Natural killer cell (primary cell): Measurements from ENCODE around the gene TIAM1. TPM values are rescaled to one million over a fixed set of nuclear protein-coding genes. Genes with fewer than 3 reads are reported as not detected.

Experiments
- ATAC-seq, 3 donors: fragments of 150-1000 bp in 2 of 3; fragments of 200-7000 bp in 1 of 3; cut with Tn5 transposase; 1 replicate in 1 of 3; 2 replicates in 2 of 3; pipeline ENCODE4 v1.10.0; 2021; ENCODE audit warnings: mild to moderate bottlenecking in 2 of 3, moderate library complexity in 2 of 3
- DNase-seq, 2 donors: peaks; one replicate each; pipeline versions ENCODE4 v3.0.0 to v3.0.0-alpha.2; 2013 to 2021; ENCODE audit warnings: mixed read lengths in 1 of 2
- H3K27ac ChIP-seq: one replicate; pipeline ENCODE4 v1.5.1; 2013; ENCODE audit warnings: mild to moderate bottlenecking, low read length
- H3K27me3 ChIP-seq: one replicate; pipeline ENCODE4 v1.6.1; 2013; ENCODE audit warnings: low read length; ENCODE audit not compliant: control insufficient read depth, insufficient read depth
- H3K36me3 ChIP-seq: one replicate; pipeline ENCODE4 v1.6.1; 2013; ENCODE audit warnings: low read length; ENCODE audit not compliant: control insufficient read depth, insufficient read depth
- H3K4me1 ChIP-seq: one replicate; pipeline ENCODE4 v1.6.1; 2013; ENCODE audit warnings: low read length; ENCODE audit not compliant: control insufficient read depth, insufficient read depth
- H3K4me3 ChIP-seq: one replicate; pipeline ENCODE4 v1.5.1; 2013; ENCODE audit warnings: low read length
- H3K9me3 ChIP-seq: one replicate; pipeline ENCODE4 v1.6.1; 2013; ENCODE audit warnings: low read length; ENCODE audit not compliant: control insufficient read depth, insufficient read depth
- H3K27ac Mint-ChIP-seq, 2 donors: one replicate each; pipeline ENCODE4 v1.8.0; 2022; ENCODE audit warnings: mild to moderate bottlenecking in 2 of 2, mixed read lengths in 2 of 2, moderate library complexity in 1 of 2
- H3K27me3 Mint-ChIP-seq, 2 donors: one replicate each; pipeline ENCODE4 v1.8.0; 2022; ENCODE audit warnings: low read depth in 2 of 2, mixed read lengths in 2 of 2
- H3K36me3 Mint-ChIP-seq: one replicate; pipeline ENCODE4 v1.8.0; 2022; ENCODE audit warnings: mixed read lengths
- H3K4me1 Mint-ChIP-seq, 2 donors: one replicate each; pipeline ENCODE4 v1.8.0; 2022; ENCODE audit warnings: mixed read lengths in 2 of 2
- H3K4me3 Mint-ChIP-seq: one replicate; pipeline ENCODE4 v1.8.0; 2022; ENCODE audit warnings: mild to moderate bottlenecking, moderate library complexity, mixed read lengths
- H3K9me3 Mint-ChIP-seq, 2 donors: one replicate each; pipeline ENCODE4 v1.8.0; 2022; ENCODE audit warnings: mixed read lengths in 2 of 2
- CTCF ChIP-seq: fragments of 200-600 bp; IDR thresholded peaks from one replicate; pipeline ENCODE4 v1.8.0; 2022; ENCODE audit warnings: antibody characterized with exemption
- WGBS: methylation state at CpG from one replicate; pipeline ENCODE4 v1.1.7; 2013; ENCODE audit warnings: missing lambda C conversion rate; ENCODE audit not compliant: insufficient coverage; 5-methylcytosine and 5-hydroxymethylcytosine counted together
- intact Hi-C: fragments of 100-400 bp; cut with micrococcal nuclease; formaldehyde crosslinking; loops from one replicate; pipeline ENCODE4 v1.14.2; 2022
- total RNA-seq, 4 donors: library from RNA; stranded (reverse); fragments of 120-200 nt in 1 of 4; gene quantifications; one replicate each; pipeline versions ENCODE4 v1.2.3 to v1.2.4, GENCODE V29; 2013 to 2022

Gene TIAM1
- total RNA-seq, 3 donors from 2014 or later (not counting 1 experiment from before 2014, with no cell fraction given): 19.1 to 32.3 (median 19.4) TPM

- Mint-ChIP-seq H3K4me3 (no peak overlapping the region), H3K27me3 (peaks cover 26 to 30% of the 10 kb centered on the region in 2 donors), H3K36me3 (peaks cover 7% of the 10 kb centered on the region), H3K27ac (no peak overlapping the region), H3K4me1 (peaks cover 21 to 31% of the 10 kb centered on the region in 2 donors), H3K9me3 (no peaks in the 10 kb centered on the region)
- H3K4me3 ChIP-seq: no peak overlapping the region
- ATAC-seq: no peak
- intact Hi-C loops: no loop called here
- no peak for DNase-seq
- no peaks in the 10 kb centered on the region for H3K27me3 ChIP-seq
- H3K4me1 ChIP-seq: peaks cover 17% of the 10 kb centered on the region
- 93% methylated on average over 4 of the region's 5 CpGs for WGBS
- TF ChIP-seq CTCF: no peak
- no peaks in the 10 kb centered on the region for H3K9me3 ChIP-seq
- peaks cover 13% of the 10 kb centered on the region for H3K36me3 ChIP-seq
- H3K27ac ChIP-seq: no peak overlapping the region
Observed at GRCh38 chr21:31128234-31128633, 215.8 kb downstream of the TIAM1 start.

DNA sequence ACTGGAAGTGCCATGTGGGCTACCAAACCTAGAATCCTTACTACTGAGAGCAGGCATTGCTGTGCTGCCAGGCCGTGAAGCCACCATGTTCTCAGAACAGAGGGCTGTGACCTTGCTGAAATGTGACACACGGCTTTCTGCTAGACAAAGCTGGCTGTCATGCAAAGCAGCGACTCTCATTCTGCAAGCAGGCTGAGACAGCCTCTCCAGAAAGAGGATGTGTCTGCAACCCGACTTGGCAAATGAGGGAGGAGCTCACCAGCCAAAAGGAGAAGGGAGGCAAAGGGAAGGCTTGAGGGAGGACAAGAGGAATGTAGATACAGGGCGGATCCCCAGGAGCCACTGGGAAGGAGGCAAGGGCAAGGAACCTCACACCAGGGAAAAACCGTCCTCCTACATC is 220.1 kb downstream of the TIAM1 start:
- ATAC-seq (no peak), DNase-seq (no peak)
- no peak overlapping the region for H3K4me3 ChIP-seq
- Mint-ChIP-seq H3K27ac (no peak overlapping the region), H3K9me3 (no peaks in the 10 kb centered on the region), H3K4me1 (no peaks in the 10 kb centered on the region), H3K4me3 (no peak overlapping the region), H3K36me3 (peaks cover 7% of the 10 kb centered on the region), H3K27me3 (peaks cover 0 to 2% of the 10 kb centered on the region in 2 donors)
- TF ChIP-seq CTCF: no peak
- peaks cover 10% of the 10 kb centered on the region for H3K36me3 ChIP-seq
- WGBS: 73% methylated on average over 6 of the region's 6 CpGs
- H3K9me3 ChIP-seq: no peaks in the 10 kb centered on the region
- H3K27me3 ChIP-seq: no peaks in the 10 kb centered on the region
- no peak overlapping the region for H3K27ac ChIP-seq
- no peaks in the 10 kb centered on the region for H3K4me1 ChIP-seq
- intact Hi-C loops: no loop called here

DNA sequence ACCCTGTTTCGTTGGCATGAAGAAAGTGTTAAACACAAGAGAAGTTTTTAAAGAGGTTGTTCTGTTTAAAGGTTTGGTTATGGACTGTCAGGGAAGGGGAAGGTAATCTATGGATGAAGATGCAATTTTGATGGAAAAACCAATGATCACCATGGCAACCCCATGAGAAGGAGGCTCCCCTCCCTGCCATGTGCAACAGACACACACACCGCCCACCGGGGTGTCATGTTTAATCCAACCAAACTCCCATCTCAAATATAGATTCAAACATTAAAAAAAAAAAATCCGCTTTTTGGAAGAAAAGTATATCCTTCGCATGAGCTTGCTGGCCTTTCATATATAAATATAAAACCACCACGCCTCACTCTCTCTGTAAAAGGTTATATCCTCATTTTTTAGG is 224.9 kb downstream of the TIAM1 start:
- Histone ChIP-seq H3K27ac (no peak overlapping the region), H3K27me3 (no peaks in the 10 kb centered on the region), H3K36me3 (peaks cover 8% of the 10 kb centered on the region), H3K9me3 (no peaks in the 10 kb centered on the region), H3K4me1 (peaks cover 3% of the 10 kb centered on the region), H3K4me3 (no peak overlapping the region)
- no peaks in the 10 kb centered on the region for H3K4me1 Mint-ChIP-seq
- DNase-seq (no peak), ATAC-seq (no peak)
- no peak overlapping the region for H3K4me3 Mint-ChIP-seq
- TF ChIP-seq CTCF: no peak
- H3K36me3 Mint-ChIP-seq: no peaks in the 10 kb centered on the region
- H3K27ac Mint-ChIP-seq: no peak overlapping the region
- 92% methylated on average over 6 of the region's 6 CpGs for WGBS
- H3K9me3 Mint-ChIP-seq: no peaks in the 10 kb centered on the region
- H3K27me3 Mint-ChIP-seq: peaks cover 0 to 2% of the 10 kb centered on the region in 2 donors
- intact Hi-C loops: no loop called here
